Activated T-helper 17 cell treated with anti-CD3 and anti-CD28 coated beads, Interleukin-2, amount 50 U/mL, for 72 hours (primary cell): ENCODE measurements around the gene ARHGAP10. TPM values are rescaled to one million over a fixed set of nuclear protein-coding genes. Genes with fewer than 3 reads are reported as not detected.
A peak's percentile ranks its signal among the peaks of the same experiment; 100 is the strongest.

Source experiments
- ATAC-seq: fragments of 150-1000 bp; cut with Tn5 transposase; replicated peaks from 2 replicates; pipeline ENCODE4 v1.10.0; 2021; ENCODE audit warnings: mild to moderate bottlenecking, moderate library complexity
- H3K27ac Mint-ChIP-seq: one replicate; pipeline ENCODE4 v1.8.0; 2022; ENCODE audit warnings: mixed read lengths
- H3K27me3 Mint-ChIP-seq: one replicate; pipeline ENCODE4 v1.8.0; 2022; ENCODE audit warnings: mixed read lengths
- H3K36me3 Mint-ChIP-seq: one replicate; pipeline ENCODE4 v1.8.0; 2022; ENCODE audit warnings: low read depth, mild to moderate bottlenecking, mixed read lengths
- H3K4me1 Mint-ChIP-seq: one replicate; pipeline ENCODE4 v1.8.0; 2022; ENCODE audit warnings: mixed read lengths
- H3K4me3 Mint-ChIP-seq: one replicate; pipeline ENCODE4 v1.8.0; 2022; ENCODE audit warnings: mild to moderate bottlenecking, mixed read lengths
- H3K9me3 Mint-ChIP-seq: one replicate; pipeline ENCODE4 v1.8.0; 2022; ENCODE audit warnings: mixed read lengths
- total RNA-seq, 2 donors: library from RNA; stranded (reverse); gene quantifications; one replicate each; pipeline ENCODE4 v1.2.3, GENCODE V29; 2022

Gene ARHGAP10
- total RNA-seq, 2 donors from 2014 or later = 11.1 to 14.7 TPM

- H3K36me3 Mint-ChIP-seq = no peaks in the 10 kb centered on the region
- peaks cover 11% of the 10 kb centered on the region for H3K4me1 Mint-ChIP-seq
- no peak for ATAC-seq
- no peak overlapping the region for H3K27ac Mint-ChIP-seq
- H3K27me3 Mint-ChIP-seq = no peaks in the 10 kb centered on the region
- H3K9me3 Mint-ChIP-seq = no peaks in the 10 kb centered on the region
- no peak overlapping the region for H3K4me3 Mint-ChIP-seq
Measured at GRCh38 chr4:147770831-147771230, 38.9 kb downstream of the ARHGAP10 start.

DNA sequence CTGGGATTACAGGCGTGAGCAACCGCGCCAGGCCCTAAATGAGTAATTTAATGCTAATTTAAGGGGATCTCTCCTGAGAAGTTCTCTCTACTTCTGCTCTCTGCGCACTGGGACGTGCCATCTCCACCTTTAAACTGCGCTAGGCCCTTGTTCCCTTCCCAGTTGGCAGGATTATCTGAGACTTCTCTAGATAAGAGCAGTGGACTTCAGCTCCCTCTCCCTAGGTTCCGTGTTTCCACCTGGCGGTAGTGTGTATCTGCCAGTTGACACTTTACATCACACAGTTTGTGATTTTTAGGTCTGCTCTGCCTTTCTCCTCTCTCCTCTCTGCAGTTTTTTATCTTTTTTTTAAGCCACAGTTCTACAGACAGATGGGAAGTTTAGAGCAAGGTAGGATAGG, 40.2 kb downstream of the ARHGAP10 start:
- no peak overlapping the region for H3K27ac Mint-ChIP-seq

DNA sequence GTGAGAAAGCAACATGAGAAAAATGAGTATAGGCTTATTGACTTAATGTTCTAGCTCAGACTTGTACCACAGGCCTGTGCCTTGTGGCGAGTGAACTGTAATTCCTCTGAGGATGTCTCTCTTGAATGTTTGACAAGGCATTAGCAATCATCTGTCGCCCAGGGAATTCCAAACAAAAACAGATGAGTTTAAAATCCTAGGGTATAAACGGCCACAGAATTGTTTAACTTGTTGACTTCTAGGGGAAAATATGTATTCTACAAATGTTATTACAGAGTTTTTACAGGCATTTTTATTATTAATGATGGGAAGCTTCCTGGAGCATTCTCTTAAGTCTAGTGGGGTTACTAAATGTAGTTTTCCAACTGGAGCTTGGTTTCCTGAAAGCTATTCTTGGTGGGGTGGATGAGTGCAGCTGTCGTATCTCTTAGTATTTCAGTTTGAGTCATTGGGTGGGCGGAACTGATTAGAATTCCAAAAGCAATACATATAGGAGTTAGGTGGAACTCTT, 40.6 kb downstream of the ARHGAP10 start:
- no peaks in the 10 kb centered on the region for H3K36me3 Mint-ChIP-seq
- no peak for ATAC-seq
- H3K4me3 Mint-ChIP-seq = no peak overlapping the region
- peaks cover 11% of the 10 kb centered on the region for H3K4me1 Mint-ChIP-seq
- H3K27me3 Mint-ChIP-seq = no peaks in the 10 kb centered on the region
- no peak overlapping the region for H3K27ac Mint-ChIP-seq
- H3K9me3 Mint-ChIP-seq = no peaks in the 10 kb centered on the region

More for the DNA sequence above, 40.2 kb downstream of the ARHGAP10 start:
- no peak for ATAC-seq
- Mint-ChIP-seq H3K36me3 (no peaks in the 10 kb centered on the region), H3K27me3 (no peaks in the 10 kb centered on the region), H3K4me3 (no peak overlapping the region), H3K4me1 (peaks cover 11% of the 10 kb centered on the region), H3K9me3 (no peaks in the 10 kb centered on the region)

DNA sequence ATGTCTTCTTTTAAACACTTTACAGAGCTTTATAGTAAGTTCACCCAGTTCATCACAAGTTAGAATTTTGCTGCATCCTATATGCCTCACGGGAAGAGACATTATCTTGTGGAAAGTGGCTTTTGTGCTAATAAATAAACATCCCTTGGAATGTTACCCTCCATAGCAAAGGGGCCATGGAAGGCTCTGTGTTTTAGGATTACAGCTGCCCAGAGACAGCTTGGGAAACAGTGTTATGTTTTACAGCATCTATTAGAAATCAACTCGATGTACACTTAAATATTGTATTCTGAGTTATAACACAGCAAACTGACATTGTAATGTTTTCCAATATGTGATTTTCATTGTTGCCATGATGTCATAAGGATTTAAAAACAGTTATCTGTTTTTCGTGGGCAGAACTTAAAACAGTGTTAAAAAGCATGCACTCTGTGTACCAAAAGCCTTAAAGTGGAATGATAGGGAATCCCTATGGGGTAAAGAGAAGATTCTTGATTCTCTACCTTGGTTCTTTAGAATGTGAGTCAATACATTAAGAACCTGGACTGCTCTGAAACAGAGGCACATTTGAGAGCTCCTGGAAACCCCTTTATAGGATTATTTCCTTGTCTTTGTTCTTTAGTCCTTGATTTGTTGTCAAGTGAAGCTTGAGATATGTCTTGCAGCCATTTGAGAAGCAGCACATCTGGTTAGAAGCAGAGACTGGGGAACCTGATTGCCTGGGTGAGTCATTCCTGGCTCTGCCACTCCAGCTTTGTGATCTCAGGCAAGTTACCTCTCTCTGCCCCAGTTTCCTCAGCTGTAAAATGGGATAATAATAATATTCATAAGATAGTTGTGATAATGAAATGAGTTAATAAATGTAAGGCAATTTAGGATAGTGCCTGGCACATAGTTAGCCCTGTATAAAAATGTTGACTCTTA, 41.6 kb downstream of the ARHGAP10 start:
- Mint-ChIP-seq H3K4me1 (peaks cover 16% of the 10 kb centered on the region), H3K9me3 (no peaks in the 10 kb centered on the region), H3K36me3 (no peaks in the 10 kb centered on the region)

DNA sequence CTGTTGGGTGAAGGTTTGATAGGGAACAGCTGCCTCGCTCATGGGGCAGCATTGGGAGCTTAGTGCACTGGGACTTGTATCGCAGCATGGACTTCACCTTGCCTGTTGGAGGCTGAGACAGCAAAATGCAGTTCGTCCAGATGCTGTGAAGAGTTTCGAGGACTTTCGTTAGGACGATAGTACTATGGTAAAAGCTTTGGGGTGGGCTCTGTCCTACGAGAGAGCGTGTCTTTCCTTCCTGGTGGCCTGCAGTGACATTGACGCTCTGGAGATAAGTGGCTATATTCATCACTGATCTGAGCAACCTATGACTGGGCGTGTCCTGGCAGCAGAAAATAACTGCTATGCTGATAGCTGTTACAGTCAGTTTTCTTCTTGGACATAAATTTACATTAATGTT, 44.8 kb downstream of the ARHGAP10 start:
- no peak for ATAC-seq
- Mint-ChIP-seq H3K9me3 (no peaks in the 10 kb centered on the region), H3K27ac (no peak overlapping the region), H3K36me3 (no peaks in the 10 kb centered on the region), H3K27me3 (no peaks in the 10 kb centered on the region), H3K4me3 (no peak overlapping the region), H3K4me1 (peaks cover 28% of the 10 kb centered on the region)

More for the DNA sequence above, 41.6 kb downstream of the ARHGAP10 start:
- Mint-ChIP-seq H3K27ac (no peak overlapping the region), H3K27me3 (no peaks in the 10 kb centered on the region), H3K4me3 (no peak overlapping the region)
- no peak for ATAC-seq

- Mint-ChIP-seq H3K27ac (peak overlapping the region; percentile 10), H3K4me3 (no peak overlapping the region), H3K4me1 (peaks cover 34% of the 10 kb centered on the region), H3K27me3 (no peaks in the 10 kb centered on the region), H3K9me3 (no peaks in the 10 kb centered on the region), H3K36me3 (no peaks in the 10 kb centered on the region)
- ATAC-seq = peak; percentile 77
Measured at GRCh38 chr4:147777456-147778091, 45.7 kb downstream of the ARHGAP10 start.

DNA sequence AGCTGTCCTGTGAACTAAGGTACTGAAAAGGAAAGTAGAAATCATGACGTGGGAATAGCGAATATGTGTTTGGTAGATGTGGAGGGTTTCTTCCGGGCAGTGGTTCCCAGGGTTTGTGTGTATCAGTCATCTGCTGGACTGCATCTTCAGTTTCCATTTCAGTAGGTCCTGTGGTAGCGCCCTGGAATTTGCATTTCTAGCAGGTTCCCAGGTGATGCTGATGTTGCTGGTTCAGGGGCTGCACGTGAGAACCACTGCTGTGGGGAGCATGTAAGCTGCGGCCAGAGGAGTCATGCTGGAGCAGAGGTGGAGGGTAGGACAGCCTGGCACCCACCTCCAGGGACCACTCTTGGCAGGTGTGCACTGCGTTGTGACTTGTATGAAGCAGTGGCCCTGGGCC, 47.1 kb downstream of the ARHGAP10 start:
- H3K4me1 Mint-ChIP-seq = peaks cover 34% of the 10 kb centered on the region
- ATAC-seq = peak; percentile 25

DNA sequence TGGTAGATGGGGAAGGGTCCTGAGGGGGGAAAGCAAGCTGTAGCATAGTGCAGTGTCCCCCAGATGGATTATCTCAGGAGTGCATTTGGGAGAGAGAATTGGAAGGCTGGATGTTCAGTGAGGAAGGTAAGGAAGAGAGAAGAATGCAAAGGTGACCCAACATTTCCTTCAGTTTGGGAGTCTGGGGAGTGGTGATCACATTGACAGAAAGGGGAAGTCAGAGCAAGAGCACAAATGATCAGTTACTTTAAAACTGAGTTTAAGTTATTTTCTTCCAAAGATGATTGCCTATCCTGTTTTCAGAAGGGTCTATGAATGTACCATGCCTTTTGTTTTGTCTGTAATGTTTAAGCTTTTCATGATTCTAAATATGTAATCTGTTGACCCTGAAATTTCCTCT, 47.6 kb downstream of the ARHGAP10 start:
- no peak for ATAC-seq
- Mint-ChIP-seq H3K27ac (peak overlapping the region; percentile 15), H3K36me3 (no peaks in the 10 kb centered on the region), H3K4me3 (peak overlapping the region; percentile 37), H3K27me3 (no peaks in the 10 kb centered on the region), H3K4me1 (peaks cover 34% of the 10 kb centered on the region), H3K9me3 (no peaks in the 10 kb centered on the region)

More for the DNA sequence above, 47.1 kb downstream of the ARHGAP10 start:
- Mint-ChIP-seq H3K27ac (peak overlapping the region; percentile 15), H3K36me3 (no peaks in the 10 kb centered on the region), H3K27me3 (no peaks in the 10 kb centered on the region), H3K9me3 (no peaks in the 10 kb centered on the region), H3K4me3 (peak overlapping the region; percentile 37)

DNA sequence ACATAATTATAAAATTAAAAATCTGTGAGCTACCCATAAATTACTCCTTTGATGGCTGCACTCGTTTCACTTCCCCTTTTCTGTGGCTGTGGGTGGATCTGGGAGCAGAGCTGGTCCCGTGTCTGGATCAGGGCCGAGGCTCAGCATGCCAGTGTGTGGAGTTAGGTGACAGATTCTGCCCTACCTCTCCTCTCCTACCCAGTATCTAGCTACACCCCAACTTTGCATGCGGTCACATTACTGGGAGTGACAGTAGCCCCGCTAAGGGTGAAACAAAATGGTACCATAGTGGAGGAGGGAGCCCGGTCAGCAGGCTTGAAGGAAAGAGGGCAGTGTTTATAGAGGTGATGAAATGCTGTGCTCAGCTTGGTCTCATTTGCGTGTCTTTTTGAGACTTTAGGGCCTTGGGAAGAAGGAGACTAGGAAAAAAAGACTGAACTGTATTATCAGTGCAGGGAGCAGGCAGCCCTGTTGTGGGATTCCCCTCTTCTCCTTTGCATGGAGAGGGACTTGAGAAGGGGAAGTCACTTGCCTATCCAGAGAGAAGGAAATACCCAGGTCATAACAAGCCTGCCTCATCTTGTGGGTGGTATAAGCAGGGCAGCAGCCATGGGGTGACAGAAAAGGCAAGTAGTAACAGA, 48.4 kb downstream of the ARHGAP10 start:
- H3K36me3 Mint-ChIP-seq = no peaks in the 10 kb centered on the region
- peak overlapping the region; percentile 70 for H3K4me3 Mint-ChIP-seq
- no peaks in the 10 kb centered on the region for H3K9me3 Mint-ChIP-seq
- H3K27ac Mint-ChIP-seq = peak overlapping the region; percentile 2
- H3K4me1 Mint-ChIP-seq = peaks cover 37% of the 10 kb centered on the region
- H3K27me3 Mint-ChIP-seq = no peaks in the 10 kb centered on the region
- ATAC-seq = peak; percentile 75

DNA sequence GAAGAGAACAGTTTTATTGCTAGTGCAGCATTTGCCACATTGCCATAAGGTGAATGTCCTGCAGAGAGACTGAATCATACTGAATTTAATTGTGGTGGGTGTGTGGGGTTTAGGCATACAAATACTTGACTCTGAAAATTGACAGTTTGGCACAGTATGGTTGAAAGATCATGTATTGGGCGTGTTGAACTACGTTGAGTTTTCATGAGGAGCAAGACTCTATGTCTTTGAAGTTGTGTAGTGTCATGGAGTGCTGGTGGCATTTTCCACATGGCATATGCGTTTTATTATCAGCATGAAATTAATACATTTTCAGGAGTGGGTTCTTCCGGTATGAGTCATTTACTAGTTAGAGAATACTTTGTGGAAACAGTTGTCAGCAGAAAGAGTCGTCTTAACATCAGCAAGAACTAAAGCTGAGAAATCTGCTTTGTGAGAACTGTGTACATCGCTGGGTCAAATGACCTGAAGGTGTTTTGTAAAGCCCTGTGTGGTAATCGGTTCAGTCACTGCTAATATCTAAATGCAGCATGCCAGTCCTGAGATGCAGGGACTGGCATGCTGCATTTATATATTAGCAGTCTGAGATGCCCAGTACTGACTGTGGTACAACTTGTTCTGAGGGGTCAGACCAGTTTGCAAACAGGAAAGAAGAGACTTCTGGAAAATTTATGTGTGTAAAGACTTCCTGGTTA, 50.3 kb downstream of the ARHGAP10 start:
- ATAC-seq = peak; percentile 39
- Mint-ChIP-seq H3K27ac (peak overlapping the region; percentile 47), H3K36me3 (no peaks in the 10 kb centered on the region), H3K9me3 (no peaks in the 10 kb centered on the region), H3K4me3 (peak overlapping the region; percentile 70), H3K4me1 (peaks cover 51% of the 10 kb centered on the region), H3K27me3 (no peaks in the 10 kb centered on the region)

- no peak for ATAC-seq
- Mint-ChIP-seq H3K4me3 (peak overlapping the region; percentile 41), H3K9me3 (no peaks in the 10 kb centered on the region), H3K27ac (no peak overlapping the region), H3K36me3 (no peaks in the 10 kb centered on the region), H3K4me1 (peaks cover 35% of the 10 kb centered on the region), H3K27me3 (no peaks in the 10 kb centered on the region)
Measured at GRCh38 chr4:147785129-147785528, 53.2 kb downstream of the ARHGAP10 start.

- H3K4me1 Mint-ChIP-seq = peaks cover 28% of the 10 kb centered on the region
- no peaks in the 10 kb centered on the region for H3K27me3 Mint-ChIP-seq
- peak overlapping the region; percentile 75 for H3K27ac Mint-ChIP-seq
- peak overlapping the region; percentile 41 for H3K4me3 Mint-ChIP-seq
- no peaks in the 10 kb centered on the region for H3K36me3 Mint-ChIP-seq
- no peak for ATAC-seq
- H3K9me3 Mint-ChIP-seq = no peaks in the 10 kb centered on the region
Measured at GRCh38 chr4:147786031-147786430, 54.1 kb downstream of the ARHGAP10 start.

DNA sequence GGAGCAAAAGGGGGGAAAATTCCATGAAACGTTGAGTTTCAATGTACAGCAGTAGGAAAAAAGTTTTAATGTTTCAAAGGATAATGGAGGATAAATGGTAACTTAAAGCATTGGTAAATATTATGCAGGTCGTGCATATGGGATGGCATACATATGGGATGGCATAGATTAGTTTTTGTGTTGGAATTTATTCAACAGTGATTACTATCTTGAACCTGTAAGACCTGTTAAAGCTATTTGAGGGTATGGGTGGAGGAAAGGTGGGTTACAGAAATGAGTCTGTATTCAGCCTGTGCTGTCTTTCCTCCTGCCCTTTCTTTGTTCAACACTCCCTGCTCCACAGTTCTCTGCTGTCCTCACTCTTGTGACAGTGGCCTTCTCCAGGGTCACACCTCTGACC, 54.6 kb downstream of the ARHGAP10 start:
- H3K27ac Mint-ChIP-seq = peak overlapping the region; percentile 75
- H3K27me3 Mint-ChIP-seq = no peaks in the 10 kb centered on the region
- peak overlapping the region; percentile 41 for H3K4me3 Mint-ChIP-seq
- ATAC-seq = no peak
- no peaks in the 10 kb centered on the region for H3K36me3 Mint-ChIP-seq
- H3K9me3 Mint-ChIP-seq = no peaks in the 10 kb centered on the region
- H3K4me1 Mint-ChIP-seq = peaks cover 28% of the 10 kb centered on the region

DNA sequence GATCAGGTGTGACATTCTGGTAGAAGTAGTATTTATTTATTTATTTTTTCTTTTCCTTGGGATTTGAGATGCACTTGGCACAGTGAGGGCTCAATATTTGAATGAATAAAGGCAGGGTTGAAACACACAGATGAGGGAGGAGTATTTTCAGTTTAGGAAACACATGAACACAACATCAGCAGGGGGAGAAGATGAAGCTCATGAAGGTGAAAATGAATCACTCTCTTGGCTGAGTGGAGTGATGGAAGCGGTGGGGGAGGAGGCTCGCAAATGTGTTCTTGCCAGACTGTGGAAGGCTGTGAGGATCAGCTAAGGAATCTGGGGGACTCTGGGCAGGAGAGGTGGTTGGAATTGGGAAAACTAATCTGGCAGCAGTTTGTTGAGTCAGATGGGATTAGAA, 55.3 kb downstream of the ARHGAP10 start:
- H3K27me3 Mint-ChIP-seq = no peaks in the 10 kb centered on the region
- peak overlapping the region; percentile 41 for H3K4me3 Mint-ChIP-seq
- peak; percentile 74 for ATAC-seq
- H3K4me1 Mint-ChIP-seq = peaks cover 28% of the 10 kb centered on the region
- peak overlapping the region; percentile 5 for H3K27ac Mint-ChIP-seq
- H3K36me3 Mint-ChIP-seq = no peaks in the 10 kb centered on the region
- no peaks in the 10 kb centered on the region for H3K9me3 Mint-ChIP-seq
